Measurements from ENCODE around the gene BHLHE40. TPM values are rescaled to one million over a fixed set of nuclear protein-coding genes. Genes with fewer than 3 reads are reported as not detected.
A peak's percentile ranks its signal among the peaks of the same experiment; 100 is the strongest.

BHLHE40 gene
- polyA plus RNA-seq, 1 donor from 2014 or later: not detected

- Histone ChIP-seq H3K36me3 (ENCODE audit: insufficient read depth, low read length) (no peaks in the 10 kb centered on the region), H3K4me3 (ENCODE audit: low read length) (no peak overlapping the region), H3F3A (ENCODE audit: insufficient read depth, low read length, poor library complexity, severe bottlenecking) (no peaks in the 10 kb centered on the region), H3K9me3 (ENCODE audit: low read length) (no peaks in the 10 kb centered on the region), H3K9me2 (ENCODE audit: insufficient read depth, low read length) (no peaks in the 10 kb centered on the region), H3K79me2 (replicated peaks; ENCODE audit: insufficient read depth, low read length) (no peaks in the 10 kb centered on the region), H4K20me1 (ENCODE audit: insufficient read depth) (no peaks in the 10 kb centered on the region), H3K27me3 (ENCODE audit: insufficient read depth, low read depth, low read length) (no peaks in the 10 kb centered on the region), H2AFZ (ENCODE audit: low read depth, low read length) (no peak overlapping the region), H3K4me2 (ENCODE audit: low read length) (no peak overlapping the region), H3K9ac (ENCODE audit: low read length) (no peak overlapping the region), H3K27ac (ENCODE audit: low read length) (peak overlapping the region; percentile 37)
- TF ChIP-seq EP300 (conservative IDR thresholded peaks at IDR 0.05; ENCODE audit: poor library complexity, severe bottlenecking) (no peak), REST (IDR thresholded peaks at IDR 0.05; ENCODE audit: borderline replicate concordance) (no peak)
Observed at GRCh38 chr3:5002871-5003247, 23.6 kb downstream of the BHLHE40 start.

GRCh38 chr3:5004319-5005152 lies 25.3 kb downstream of the BHLHE40 start:
- no peaks in the 10 kb centered on the region for H3K9me3 ChIP-seq (ENCODE audit: low read length)
- no peaks in the 10 kb centered on the region for H3K79me2 ChIP-seq (replicated peaks; ENCODE audit: insufficient read depth, low read length)
- no peaks in the 10 kb centered on the region for H3K36me3 ChIP-seq (ENCODE audit: insufficient read depth, low read length)
- no peak overlapping the region for H3K4me2 ChIP-seq (ENCODE audit: low read length)
- H3K9ac ChIP-seq (ENCODE audit: low read length): no peak overlapping the region
- H3K4me3 ChIP-seq (ENCODE audit: low read length): no peak overlapping the region
- no peaks in the 10 kb centered on the region for H3K27me3 ChIP-seq (ENCODE audit: insufficient read depth, low read depth, low read length)
- H3K27ac ChIP-seq (ENCODE audit: low read length): no peak overlapping the region
- H3F3A ChIP-seq (ENCODE audit: insufficient read depth, low read length, poor library complexity, severe bottlenecking): no peaks in the 10 kb centered on the region
- H4K20me1 ChIP-seq (ENCODE audit: insufficient read depth): no peaks in the 10 kb centered on the region
- TF ChIP-seq SMC3 (conservative IDR thresholded peaks at IDR 0.05; ENCODE audit: poor library complexity): no peak
- no peaks in the 10 kb centered on the region for H3K9me2 ChIP-seq (ENCODE audit: insufficient read depth, low read length)
- no peak overlapping the region for H2AFZ ChIP-seq (ENCODE audit: low read depth, low read length)

- Histone ChIP-seq H3K4me2 (ENCODE audit: low read length) (no peak overlapping the region), H3K9me3 (ENCODE audit: low read length) (no peaks in the 10 kb centered on the region), H3K9ac (ENCODE audit: low read length) (no peak overlapping the region), H3K27ac (ENCODE audit: low read length) (no peak overlapping the region), H3F3A (ENCODE audit: insufficient read depth, low read length, poor library complexity, severe bottlenecking) (no peaks in the 10 kb centered on the region), H2AFZ (ENCODE audit: low read depth, low read length) (no peak overlapping the region), H3K79me2 (replicated peaks; ENCODE audit: insufficient read depth, low read length) (no peaks in the 10 kb centered on the region), H3K36me3 (ENCODE audit: insufficient read depth, low read length) (no peaks in the 10 kb centered on the region), H3K9me2 (ENCODE audit: insufficient read depth, low read length) (no peaks in the 10 kb centered on the region), H3K27me3 (ENCODE audit: insufficient read depth, low read depth, low read length) (no peaks in the 10 kb centered on the region), H3K4me3 (ENCODE audit: low read length) (no peak overlapping the region), H4K20me1 (ENCODE audit: insufficient read depth) (no peaks in the 10 kb centered on the region)
- TF ChIP-seq EZH2 (IDR thresholded peaks at IDR 0.05; ENCODE audit: borderline replicate concordance, insufficient read depth, low read length, poor library complexity, severe bottlenecking): no peak
- TF ChIP-seq EP300 (conservative IDR thresholded peaks at IDR 0.05; ENCODE audit: poor library complexity, severe bottlenecking): no peak
- TF ChIP-seq SMC3 (conservative IDR thresholded peaks at IDR 0.05; ENCODE audit: poor library complexity): no peak
- TF ChIP-seq CTCF (IDR thresholded peaks at IDR 0.05; ENCODE audit: poor library complexity, severe bottlenecking): no peak
- TF ChIP-seq RAD21 (conservative IDR thresholded peaks at IDR 0.05): no peak
- TF ChIP-seq REST (IDR thresholded peaks at IDR 0.05; ENCODE audit: borderline replicate concordance): no peak
Observed at GRCh38 chr3:5005367-5005766, 26.1 kb downstream of the BHLHE40 start.

All from neural cell (in vitro differentiated cells).